Body of pancreas (tissue), 4 donors: ENCODE measurements around the gene CRACDL. TPM values are rescaled to one million over a fixed set of nuclear protein-coding genes. Genes with fewer than 3 reads are reported as not detected.
A peak's percentile ranks its signal among the peaks of the same experiment; 100 is the strongest.

Experiments used
- ATAC-seq: fragments of 150-250 bp; one replicate; pipeline ENCODE4 v1.9.1; 2016
- DNase-seq, 4 donors: peaks; one replicate each; pipeline ENCODE4 v3.0.0-alpha.2; 2019
- H3K27ac ChIP-seq, 4 donors: fragments of 200-600 bp; sonication (generic); 1 replicate in 3 of 4; 2 replicates in 1 of 4; pipeline versions ENCODE4 v1.5.1 to v1.6.1; 2016 to 2019; ENCODE audit warnings: mild to moderate bottlenecking in 1 of 4, mixed read lengths in 1 of 4, moderate library complexity in 1 of 4
- H3K27me3 ChIP-seq, 2 donors: fragments of 200-600 bp; sonication (generic); one replicate each; pipeline ENCODE4 v1.6.0; 2016; ENCODE audit warnings: mild to moderate bottlenecking in 1 of 2
- H3K36me3 ChIP-seq, 2 donors: fragments of 200-600 bp; sonication (generic); replicated peaks in 1 of 2; 2 replicates each; pipeline ENCODE4 v1.5.1; 2016; ENCODE audit warnings: low read depth in 2 of 2; ENCODE audit not compliant: insufficient read depth in 1 of 2
- H3K4me1 ChIP-seq: fragments of 200-600 bp; sonication (generic); one replicate; pipeline ENCODE4 v1.6.0; 2016
- H3K4me3 ChIP-seq, 2 donors: fragments of 200-600 bp; sonication (generic); 1 replicate in 1 of 2; 2 replicates in 1 of 2; pipeline ENCODE4 v1.5.1; 2016 to 2019
- H3K9me3 ChIP-seq, 3 donors: fragments of 200-600 bp; sonication (generic); 1 replicate in 2 of 3; 2 replicates in 1 of 3; pipeline ENCODE4 v1.5.1; 2016
- POLR2A ChIP-seq, 3 donors: fragments of 450-650 bp; IDR thresholded peaks; one replicate each; pipeline ENCODE4 v1.6.1; 2016; ENCODE audit warnings: antibody characterized with exemption in 3 of 3, mild to moderate bottlenecking in 2 of 3
- WGBS, 2 donors: methylation state at CpG; one replicate each; pipeline ENCODE4 v1.1.5; 2017; 5-methylcytosine and 5-hydroxymethylcytosine counted together
- intact Hi-C: fragments of 100-400 bp; cut with DNase I; formaldehyde crosslinking; loops from one replicate; pipeline ENCODE4 v1.15.1; 2023
- total RNA-seq, 2 donors: library from RNA; depleted of rRNA; stranded (reverse); fragments of >200 nt; gene quantifications; one replicate each; pipeline ENCODE4 v1.1.0, GENCODE V29; 2016
- TF ChIP-seq, protein P1 (sequence below), 7 experiments: fragments of 450-650 bp in 4 of 7; fragments of 200-600 bp in 3 of 7; sonication (generic) in 3 of 7; IDR thresholded peaks; one replicate each; pipeline ENCODE4 v1.5.1; 2016 to 2019; ENCODE audit warnings: antibody characterized with exemption in 7 of 7

The CRACDL gene
- total RNA-seq, 2 donors from 2014 or later, result 14.8 to 22.1 TPM

DNA sequence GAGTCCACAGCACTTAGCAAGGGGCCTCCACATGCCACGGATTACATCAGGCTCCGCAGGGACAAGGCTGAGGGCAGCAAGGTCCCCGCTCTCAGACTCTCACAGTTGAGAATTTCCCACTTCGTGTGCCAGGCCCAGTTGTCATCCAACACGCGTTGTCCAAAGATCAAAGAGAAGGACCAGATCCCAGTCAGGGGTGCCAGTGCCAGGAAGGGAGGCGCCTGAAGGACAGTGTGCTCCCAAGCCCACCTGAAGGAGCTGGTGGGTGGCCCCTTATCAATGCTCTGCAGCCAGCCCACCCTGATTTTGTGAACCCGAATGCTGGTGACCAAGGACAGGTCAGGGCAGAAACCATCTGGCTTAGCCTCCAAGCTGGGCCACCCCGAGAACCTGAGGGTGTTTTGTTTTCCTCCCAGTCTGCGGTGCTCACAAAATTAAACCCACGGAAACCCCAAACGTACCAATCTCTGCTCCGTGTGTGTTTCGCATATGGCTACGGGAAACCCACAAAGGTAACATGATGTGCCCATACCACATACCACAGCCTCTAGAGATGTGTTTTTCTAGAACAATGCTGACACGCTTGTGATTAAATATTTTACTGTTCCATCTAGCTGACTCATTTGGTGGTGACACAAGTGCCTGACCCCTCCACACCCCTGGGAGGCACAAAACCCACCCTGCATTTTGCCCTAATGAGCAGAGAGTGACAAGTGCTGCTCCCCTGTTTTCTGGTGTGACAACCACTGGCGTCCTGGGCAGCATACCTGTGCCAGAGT lies 24.5 kb downstream of the CRACDL start:
- DNase-seq (no peak), ATAC-seq (no peak)
- 74 to 81% methylated on average over 8 to 17 of the region's 17 CpGs for WGBS, 2 donors
- TF ChIP-seq, protein P1, sequence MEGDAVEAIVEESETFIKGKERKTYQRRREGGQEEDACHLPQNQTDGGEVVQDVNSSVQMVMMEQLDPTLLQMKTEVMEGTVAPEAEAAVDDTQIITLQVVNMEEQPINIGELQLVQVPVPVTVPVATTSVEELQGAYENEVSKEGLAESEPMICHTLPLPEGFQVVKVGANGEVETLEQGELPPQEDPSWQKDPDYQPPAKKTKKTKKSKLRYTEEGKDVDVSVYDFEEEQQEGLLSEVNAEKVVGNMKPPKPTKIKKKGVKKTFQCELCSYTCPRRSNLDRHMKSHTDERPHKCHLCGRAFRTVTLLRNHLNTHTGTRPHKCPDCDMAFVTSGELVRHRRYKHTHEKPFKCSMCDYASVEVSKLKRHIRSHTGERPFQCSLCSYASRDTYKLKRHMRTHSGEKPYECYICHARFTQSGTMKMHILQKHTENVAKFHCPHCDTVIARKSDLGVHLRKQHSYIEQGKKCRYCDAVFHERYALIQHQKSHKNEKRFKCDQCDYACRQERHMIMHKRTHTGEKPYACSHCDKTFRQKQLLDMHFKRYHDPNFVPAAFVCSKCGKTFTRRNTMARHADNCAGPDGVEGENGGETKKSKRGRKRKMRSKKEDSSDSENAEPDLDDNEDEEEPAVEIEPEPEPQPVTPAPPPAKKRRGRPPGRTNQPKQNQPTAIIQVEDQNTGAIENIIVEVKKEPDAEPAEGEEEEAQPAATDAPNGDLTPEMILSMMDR (IDR thresholded peaks at IDR 0.05), result no peak
- no peak for TF ChIP-seq POLR2A (IDR thresholded peaks at IDR 0.05)
- H3K4me1 ChIP-seq, result peaks cover 65% of the 10 kb centered on the region
- H3K4me3 ChIP-seq, result no peak overlapping the region
- intact Hi-C loops, result no loop called here
- H3K36me3 ChIP-seq, result no peaks in the 10 kb centered on the region
- H3K9me3 ChIP-seq, result no peaks in the 10 kb centered on the region
- peak overlapping the region; percentile 8 to 73 (median 64) for H3K27ac ChIP-seq
- H3K27me3 ChIP-seq, result no peaks in the 10 kb centered on the region

- TF ChIP-seq, protein P1 (IDR thresholded peaks at IDR 0.05), result no peak
- no peak for TF ChIP-seq POLR2A (IDR thresholded peaks at IDR 0.05)
- no peak overlapping the region for H3K27ac ChIP-seq
- WGBS, 2 donors, result 96 to 100% methylated on average over 1 to 7 of the region's 7 CpGs
Observed at GRCh38 chr2:98911126-98911375, 25.0 kb downstream of the CRACDL start.

DNA sequence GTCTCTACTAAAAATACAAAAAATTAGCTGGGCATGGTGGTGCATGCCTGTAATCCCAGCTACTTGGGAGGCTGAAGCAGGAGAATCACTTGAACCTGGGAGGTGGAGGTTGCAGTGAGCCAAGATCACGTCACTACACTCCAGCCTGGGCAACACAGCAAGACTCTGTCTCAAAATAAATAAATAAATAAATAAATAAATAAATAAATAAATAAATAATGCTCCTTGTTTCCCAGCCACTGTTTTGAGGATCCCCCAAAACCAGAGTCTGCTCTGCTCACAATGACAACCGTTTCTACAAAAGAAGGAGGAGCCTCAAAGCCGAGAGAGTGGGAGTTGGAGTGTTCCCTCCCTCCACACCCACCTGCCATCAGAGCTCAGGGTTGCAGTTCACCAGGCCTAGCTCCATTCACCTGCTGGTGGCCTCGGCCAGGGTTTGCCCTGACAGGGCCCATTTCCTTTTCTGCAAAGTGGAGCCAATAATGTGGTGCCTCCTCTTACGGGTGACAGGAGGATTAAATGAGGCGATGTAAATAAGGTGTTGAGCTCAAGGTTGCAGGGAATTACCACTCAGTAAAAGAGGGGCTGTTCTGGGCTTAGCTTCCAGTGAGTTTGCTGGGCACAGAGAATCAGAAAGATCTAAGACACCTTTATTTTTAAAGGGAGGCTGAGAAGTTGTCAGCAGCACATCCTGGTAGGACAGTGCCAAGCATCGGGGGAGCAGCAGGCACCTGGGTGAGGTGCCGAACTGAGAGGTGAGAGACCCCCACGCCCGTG lies 25.5 kb downstream of the CRACDL start:
- Histone ChIP-seq H3K9me3 (no peaks in the 10 kb centered on the region), H3K27ac (peak overlapping the region; percentile 82 to 93 (median 84)), H3K4me3 (no peak overlapping the region), H3K36me3 (no peaks in the 10 kb centered on the region), H3K27me3 (no peaks in the 10 kb centered on the region), H3K4me1 (peaks cover 65% of the 10 kb centered on the region)
- 90 to 92% methylated on average over 10 of the region's 10 CpGs for WGBS, 2 donors
- intact Hi-C loops, result no loop called here
- ATAC-seq, result no peak
- no peak for TF ChIP-seq POLR2A (IDR thresholded peaks at IDR 0.05)
- TF ChIP-seq, protein P1 (IDR thresholded peaks at IDR 0.05), result no peak
- no peak for DNase-seq

More at GRCh38 chr2:98911126-98911375, 25.0 kb downstream of the CRACDL start:
- Histone ChIP-seq H3K27me3 (no peaks in the 10 kb centered on the region), H3K4me3 (no peak overlapping the region), H3K4me1 (peaks cover 65% of the 10 kb centered on the region), H3K36me3 (no peaks in the 10 kb centered on the region), H3K9me3 (no peaks in the 10 kb centered on the region)
- no peak for ATAC-seq
- intact Hi-C loops, result no loop called here
- no peak for DNase-seq

GRCh38 chr2:98909317-98910211 lies 26.5 kb downstream of the CRACDL start:
- no peaks in the 10 kb centered on the region for H3K36me3 ChIP-seq
- peak in 2 of 3 donors; percentile 49 to 53 for TF ChIP-seq POLR2A (IDR thresholded peaks at IDR 0.05)
- TF ChIP-seq, protein P1 (IDR thresholded peaks at IDR 0.05), result no peak
- peak; percentile 96 for ATAC-seq
- 3 to 5% methylated on average over 19 of the region's 19 CpGs for WGBS, 2 donors
- H3K4me3 ChIP-seq, result no peak overlapping the region
- H3K27me3 ChIP-seq, result no peaks in the 10 kb centered on the region
- H3K4me1 ChIP-seq, result peaks cover 65% of the 10 kb centered on the region
- intact Hi-C loops, result no loop called here
- H3K9me3 ChIP-seq, result no peaks in the 10 kb centered on the region
- peak; percentile 94 to 98 (median 97) for DNase-seq
- H3K27ac ChIP-seq, result peak overlapping the region; percentile 82 to 93 (median 84)
